GM23248 (cell line): Measurements from ENCODE around the gene SLC12A3. TPM values are rescaled to one million over a fixed set of nuclear protein-coding genes. Genes with fewer than 3 reads are reported as not detected.

ENCODE experiments used
- DNase-seq: peaks from one replicate; pipeline ENCODE4 v3.0.0-alpha.2; 2015
- H2AFZ ChIP-seq: fragments of 200-600 bp; sonication (generic); 2 replicates; pipeline ENCODE4 v1.6.1; 2016; ENCODE audit warnings: antibody characterized with exemption
- H3F3A ChIP-seq: fragments of 200-600 bp; sonication (generic); 2 replicates; pipeline ENCODE4 v1.6.1; 2016; ENCODE audit warnings: mild to moderate bottlenecking, antibody characterized with exemption, mixed run types; ENCODE audit not compliant: insufficient read depth
- H3K27ac ChIP-seq: fragments of 200-600 bp; sonication (generic); 2 replicates; pipeline ENCODE4 v1.5.1; 2016; ENCODE audit warnings: mild to moderate bottlenecking
- H3K27me3 ChIP-seq: fragments of 200-600 bp; sonication (generic); replicated peaks from 2 replicates; pipeline ENCODE4 v1.6.1; 2016; ENCODE audit warnings: mild to moderate bottlenecking; ENCODE audit not compliant: insufficient read depth
- H3K36me3 ChIP-seq: fragments of 200-600 bp; sonication (generic); 2 replicates; pipeline ENCODE4 v1.6.1; 2016; ENCODE audit warnings: low read depth, mild to moderate bottlenecking
- H3K4me1 ChIP-seq: fragments of 200-600 bp; sonication (generic); 2 replicates; pipeline ENCODE4 v1.6.1; 2016; ENCODE audit warnings: mild to moderate bottlenecking; ENCODE audit not compliant: insufficient read depth
- H3K4me2 ChIP-seq: fragments of 200-600 bp; sonication (generic); one replicate; pipeline ENCODE4 v1.6.1; 2016; ENCODE audit warnings: mild to moderate bottlenecking; ENCODE audit not compliant: unreplicated experiment
- H3K4me3 ChIP-seq: fragments of 200-600 bp; sonication (generic); 2 replicates; pipeline ENCODE4 v1.5.1; 2016; ENCODE audit warnings: mild to moderate bottlenecking
- H3K79me2 ChIP-seq: fragments of 200-600 bp; sonication (generic); 2 replicates; pipeline ENCODE4 v1.6.1; 2016; ENCODE audit warnings: mild to moderate bottlenecking; ENCODE audit not compliant: insufficient read depth
- H3K9ac ChIP-seq: fragments of 200-600 bp; sonication (generic); 2 replicates; pipeline ENCODE4 v1.6.1; 2016; ENCODE audit warnings: mild to moderate bottlenecking
- H3K9me2 ChIP-seq: fragments of 200-600 bp; sonication (generic); 2 replicates; pipeline ENCODE4 v1.6.1; 2016; ENCODE audit warnings: mixed run types, mild to moderate bottlenecking, moderate library complexity; ENCODE audit not compliant: insufficient read depth
- H3K9me3 ChIP-seq: fragments of 200-600 bp; sonication (generic); one replicate; pipeline ENCODE4 v1.6.1; 2017; ENCODE audit warnings: low read depth
- H4K20me1 ChIP-seq: fragments of 200-600 bp; sonication (generic); 2 replicates; pipeline ENCODE4 v1.6.0; 2016; ENCODE audit not compliant: insufficient read depth
- EZH2 ChIP-seq: fragments of 200-600 bp; sonication (generic); IDR thresholded peaks from 2 replicates; pipeline ENCODE4 v1.6.1; 2018; ENCODE audit warnings: antibody characterized with exemption, mild to moderate bottlenecking; ENCODE audit not compliant: insufficient read depth, poor library complexity, severe bottlenecking
- EZH2phosphoT487 ChIP-seq: fragments of 200-600 bp; sonication (generic); IDR thresholded peaks from 2 replicates; pipeline ENCODE4 v1.6.1; 2018; ENCODE audit warnings: antibody characterized with exemption, moderate library complexity, mild to moderate bottlenecking, low read depth; ENCODE audit not compliant: insufficient read depth
- WGBS, 2 experiments: methylation state at CpG; one replicate each; pipeline ENCODE4 v1.1.6; 2015 to 2017; ENCODE audit warnings: low lambda C conversion rate in 2 of 2, low coverage in 1 of 2; ENCODE audit errors: missing lambda C conversion rate in 2 of 2; 5-methylcytosine and 5-hydroxymethylcytosine counted together
- in situ Hi-C: fragments of 300-500 bp; cut with MboI; formaldehyde crosslinking; loops from 2 replicates; pipeline ENCODE4 v1.15.0; 2020
- polyA plus RNA-seq: library from polyadenylated mRNA; unstranded; fragments of >200 nt; fragmentation: Nextera tagmentation; extraction: Ambion mirVana; gene quantifications from 2 replicates; pipeline ENCODE4 v1.2.1, GENCODE V29; 2016
- total RNA-seq: library from RNA; depleted of rRNA; stranded (reverse); fragments of >200 nt; shearing (Covaris generic); gene quantifications from 2 replicates; pipeline ENCODE4 v1.2.3, GENCODE V29; 2014

The SLC12A3 gene
- total and polyA plus RNA-seq, 2 experiments from 2014 or later = not detected

DNA sequence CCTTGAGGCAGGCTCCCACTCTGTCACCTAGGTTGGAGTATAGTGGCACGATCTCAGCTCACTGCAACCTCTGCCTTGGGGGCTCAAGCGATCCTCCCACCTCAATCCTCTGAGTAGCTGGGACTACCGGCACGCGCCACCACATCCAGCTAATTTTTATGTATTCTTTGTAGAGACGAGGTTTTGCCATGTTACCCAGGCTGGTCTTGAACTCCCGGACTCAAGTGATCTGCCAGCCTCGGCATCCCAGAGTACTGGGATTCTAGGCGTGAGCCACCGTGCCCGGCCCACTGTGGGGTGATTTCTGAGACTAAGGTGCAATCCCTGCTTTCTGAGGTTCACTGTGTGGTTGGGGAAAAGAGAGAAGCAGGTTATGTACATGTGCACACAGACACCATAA lies 12.0 kb upstream of the SLC12A3 start:
- H3K9me3 ChIP-seq = no peaks in the 10 kb centered on the region
- H3F3A ChIP-seq = peaks cover 18% of the 10 kb centered on the region
- H3K79me2 ChIP-seq = no peaks in the 10 kb centered on the region
- no peaks in the 10 kb centered on the region for H3K9me2 ChIP-seq
- no peaks in the 10 kb centered on the region for H3K36me3 ChIP-seq
- 95 to 96% methylated on average over 11 of the region's 11 CpGs for WGBS, 2 experiments
- in situ Hi-C loops = no loop called here
- no peak for DNase-seq
- no peak overlapping the region for H2AFZ ChIP-seq
- H3K4me2 ChIP-seq = no peak overlapping the region
- no peaks in the 10 kb centered on the region for H3K27me3 ChIP-seq
- TF ChIP-seq EZH2 = no peak
- TF ChIP-seq EZH2phosphoT487 = no peak
- no peaks in the 10 kb centered on the region for H4K20me1 ChIP-seq
- no peak overlapping the region for H3K4me3 ChIP-seq
- H3K9ac ChIP-seq = no peak overlapping the region
- peaks cover 30% of the 10 kb centered on the region for H3K4me1 ChIP-seq
- H3K27ac ChIP-seq = no peak overlapping the region

DNA sequence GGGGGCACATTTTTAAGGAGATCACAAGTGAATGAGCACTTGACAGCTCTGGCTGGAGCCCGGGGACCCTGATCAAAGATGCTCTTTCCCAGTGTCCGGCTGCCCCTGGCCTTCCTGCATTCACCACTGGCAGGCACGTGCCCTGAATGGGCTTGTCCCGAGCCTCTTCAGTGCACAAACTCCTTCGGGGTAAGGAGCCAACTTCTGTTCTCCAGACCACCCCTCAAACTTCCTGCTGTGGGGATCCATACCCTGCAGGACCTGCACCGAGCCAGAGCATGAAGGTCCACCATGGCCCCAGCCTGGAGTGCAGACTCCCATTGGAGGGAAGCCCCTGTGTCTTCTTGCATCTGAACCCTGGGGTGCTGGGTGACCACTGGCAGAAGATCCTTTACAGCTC lies 9.8 kb upstream of the SLC12A3 start:
- Histone ChIP-seq H3K9me3 (no peaks in the 10 kb centered on the region), H2AFZ (no peak overlapping the region), H3K4me1 (peaks cover 13% of the 10 kb centered on the region), H3K27ac (no peak overlapping the region), H3K4me2 (no peak overlapping the region), H3K79me2 (no peaks in the 10 kb centered on the region), H3K4me3 (no peak overlapping the region), H3K27me3 (no peaks in the 10 kb centered on the region), H3K36me3 (no peaks in the 10 kb centered on the region), H4K20me1 (no peaks in the 10 kb centered on the region), H3K9ac (no peak overlapping the region), H3F3A (no peaks in the 10 kb centered on the region), H3K9me2 (no peaks in the 10 kb centered on the region)
- in situ Hi-C loops = no loop called here
- WGBS, 2 experiments = 88 to 91% methylated on average over 6 of the region's 6 CpGs
- DNase-seq = no peak
- no peak for TF ChIP-seq EZH2phosphoT487
- TF ChIP-seq EZH2 = no peak

DNA sequence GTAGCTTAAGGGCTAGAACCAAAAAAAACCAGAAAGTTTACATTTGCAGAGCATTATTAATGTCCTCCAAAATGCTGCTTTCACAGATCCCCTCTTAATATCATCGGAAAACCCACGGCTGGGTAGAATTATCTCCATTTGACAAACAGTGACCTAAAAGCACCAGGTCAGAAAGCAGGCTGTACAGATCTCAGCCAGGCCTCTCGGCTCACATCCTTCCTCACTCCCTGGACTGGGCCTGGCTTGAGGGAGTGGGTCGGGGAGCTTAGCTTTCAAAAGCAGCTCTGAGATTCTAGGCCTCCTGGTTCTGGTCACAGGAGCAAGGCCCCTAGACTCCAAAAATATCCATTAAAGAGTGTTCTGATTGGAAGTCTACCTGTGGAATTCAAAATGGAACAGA lies 9.1 kb upstream of the SLC12A3 start:
- no peak overlapping the region for H3K27ac ChIP-seq
- no peak overlapping the region for H3K9ac ChIP-seq
- 61% methylated on average over 4 of the region's 4 CpGs for WGBS, 2 experiments
- H3K4me2 ChIP-seq = no peak overlapping the region
- H4K20me1 ChIP-seq = no peaks in the 10 kb centered on the region
- H3K36me3 ChIP-seq = no peaks in the 10 kb centered on the region
- peaks cover 9% of the 10 kb centered on the region for H3K4me1 ChIP-seq
- no peak for DNase-seq
- TF ChIP-seq EZH2 (no peak), EZH2phosphoT487 (no peak)
- H3K79me2 ChIP-seq = no peaks in the 10 kb centered on the region
- H3K9me2 ChIP-seq = no peaks in the 10 kb centered on the region
- H3K27me3 ChIP-seq = no peaks in the 10 kb centered on the region
- no peak overlapping the region for H3K4me3 ChIP-seq
- H2AFZ ChIP-seq = no peak overlapping the region
- no peaks in the 10 kb centered on the region for H3K9me3 ChIP-seq
- no peaks in the 10 kb centered on the region for H3F3A ChIP-seq
- in situ Hi-C loops = no loop called here

DNA sequence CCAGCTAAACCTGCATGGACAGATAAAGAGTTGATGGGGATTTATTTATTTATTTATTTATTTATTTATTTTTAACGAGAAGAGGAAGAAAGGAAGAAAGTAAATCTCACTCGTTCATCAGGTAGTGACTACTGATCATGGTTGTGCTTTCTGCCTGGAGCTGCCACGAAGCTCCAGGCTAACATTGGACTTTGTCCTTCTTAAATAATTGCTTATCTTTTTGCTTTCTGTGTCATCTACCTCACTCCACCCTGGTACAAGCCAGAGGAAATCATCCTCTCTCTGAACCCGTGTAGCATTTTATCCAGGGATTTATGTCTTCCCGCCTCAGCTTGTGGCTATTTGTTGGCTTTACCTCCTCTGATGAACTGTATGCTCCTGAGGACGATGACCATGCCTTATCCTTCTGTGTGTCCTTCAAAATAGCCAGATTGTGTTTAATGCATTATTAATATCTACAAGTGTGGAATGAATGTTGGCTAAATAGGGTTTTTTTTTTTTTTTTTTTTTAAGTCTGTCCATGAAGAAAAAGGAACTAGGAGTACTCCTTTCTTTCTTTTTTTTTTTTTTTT lies 8.0 kb upstream of the SLC12A3 start:
- Histone ChIP-seq H2AFZ (no peak overlapping the region), H3K4me2 (no peak overlapping the region), H3K9me2 (no peaks in the 10 kb centered on the region), H3F3A (no peaks in the 10 kb centered on the region), H3K79me2 (no peaks in the 10 kb centered on the region), H3K4me3 (no peak overlapping the region), H3K36me3 (no peaks in the 10 kb centered on the region), H3K4me1 (no peaks in the 10 kb centered on the region), H3K27me3 (no peaks in the 10 kb centered on the region), H3K9me3 (no peaks in the 10 kb centered on the region), H4K20me1 (no peaks in the 10 kb centered on the region), H3K9ac (no peak overlapping the region), H3K27ac (no peak overlapping the region)
- in situ Hi-C loops = no loop called here
- TF ChIP-seq EZH2 (no peak), EZH2phosphoT487 (no peak)
- 61 to 62% methylated on average over 6 of the region's 6 CpGs for whole genome bisulfite sequencing, 2 experiments
- no peak for DNase-seq

- no peaks in the 10 kb centered on the region for H3K27me3 ChIP-seq
- DNase-seq = no peak
- H3K4me2 ChIP-seq = no peak overlapping the region
- no peak overlapping the region for H3K9ac ChIP-seq
- no peak overlapping the region for H3K27ac ChIP-seq
- no peaks in the 10 kb centered on the region for H3K9me3 ChIP-seq
- H3F3A ChIP-seq = no peaks in the 10 kb centered on the region
- H3K4me3 ChIP-seq = no peak overlapping the region
- no peaks in the 10 kb centered on the region for H3K79me2 ChIP-seq
- H3K4me1 ChIP-seq = no peaks in the 10 kb centered on the region
- no peak for TF ChIP-seq EZH2
- TF ChIP-seq EZH2phosphoT487 = no peak
- WGBS, 2 experiments = 94 to 96% methylated on average over 12 to 14 of the region's 14 CpGs
- no peaks in the 10 kb centered on the region for H3K9me2 ChIP-seq
- H2AFZ ChIP-seq = no peak overlapping the region
- in situ Hi-C loops = no loop called here
- no peaks in the 10 kb centered on the region for H3K36me3 ChIP-seq
- no peaks in the 10 kb centered on the region for H4K20me1 ChIP-seq
Observed at GRCh38 chr16:56858374-56858773, 6.6 kb upstream of the SLC12A3 start.
